ENCODE measurements around the gene MBD5. TPM values are rescaled to one million over a fixed set of nuclear protein-coding genes. Genes with fewer than 3 reads are reported as not detected.

Gene MBD5
- polyA plus RNA-seq, 1 donor (not counting 4 experiments of a cell fraction or from before 2014, with no cell fraction given): 20.1 TPM

- peaks cover 3% of the 10 kb centered on the region for H3K27me3 ChIP-seq (ENCODE audit: control insufficient read depth, extremely low read depth, insufficient read depth, low read length)
- H3K4me2 ChIP-seq (ENCODE audit: control insufficient read depth, extremely low read depth, insufficient read depth, low read depth, low read length): no peak overlapping the region
- H3K27ac ChIP-seq (ENCODE audit: control insufficient read depth, insufficient read depth, low read length): no peak overlapping the region
- H2AFZ ChIP-seq (ENCODE audit: control insufficient read depth, low read length): no peak overlapping the region
- no peaks in the 10 kb centered on the region for H3K9me3 ChIP-seq (ENCODE audit: control insufficient read depth, low read depth, low read length)
- FAIRE-seq: no peak
- dilution Hi-C loops (cut with MboI; ENCODE audit: extremely low pct_ligation_motif_present, low sequenced_read_pairs): no loop called here
- no peaks in the 10 kb centered on the region for H3K36me3 ChIP-seq (ENCODE audit: control insufficient read depth in 2 of 2, extremely low read depth in 1 of 2, insufficient read depth in 2 of 2, low read length in 2 of 2)
- H3K79me2 ChIP-seq (ENCODE audit: control insufficient read depth, insufficient read depth, low read length): no peaks in the 10 kb centered on the region
- DNase-seq (ENCODE audit: low read depth, low spot score): no peak
- no peak overlapping the region for H3K4me3 ChIP-seq (ENCODE audit: control insufficient read depth in 2 of 3, extremely low read depth in 1 of 3, insufficient read depth in 2 of 3, low read depth in 1 of 3, low read length in 3 of 3)
- H3K4me1 ChIP-seq (ENCODE audit: control insufficient read depth, extremely low read depth, insufficient read depth, low read length): no peaks in the 10 kb centered on the region
- H4K20me1 ChIP-seq (ENCODE audit: control insufficient read depth, extremely low read depth, insufficient read depth, low read length): no peaks in the 10 kb centered on the region
- no peaks in the 10 kb centered on the region for H3K9me1 ChIP-seq (ENCODE audit: control insufficient read depth, extremely low read depth, insufficient read depth, low read length)
- no peak overlapping the region for H3K9ac ChIP-seq (ENCODE audit: control insufficient read depth, extremely low read depth, insufficient read depth, low read length)
- no peak for TF ChIP-seq CTCF (optimal IDR thresholded peaks at IDR 0.05 in 1 of 3, IDR thresholded peaks at IDR 0.05 in 1 of 3, conservative IDR thresholded peaks at IDR 0.05 in 1 of 3; ENCODE audit: extremely low read depth in 1 of 3, insufficient read depth in 2 of 3, low read length in 3 of 3)
- TF ChIP-seq EZH2 (IDR thresholded peaks at IDR 0.05; ENCODE audit: low read length): no peak
Observed at GRCh38 chr2:148545390-148546256, 524.7 kb downstream of the MBD5 start.

- no peak overlapping the region for H3K4me2 ChIP-seq (ENCODE audit: control insufficient read depth, extremely low read depth, insufficient read depth, low read depth, low read length)
- no peaks in the 10 kb centered on the region for H3K9me1 ChIP-seq (ENCODE audit: control insufficient read depth, extremely low read depth, insufficient read depth, low read length)
- no peaks in the 10 kb centered on the region for H3K9me3 ChIP-seq (ENCODE audit: control insufficient read depth, low read depth, low read length)
- H3K9ac ChIP-seq (ENCODE audit: control insufficient read depth, extremely low read depth, insufficient read depth, low read length): no peak overlapping the region
- H3K27ac ChIP-seq (ENCODE audit: control insufficient read depth, insufficient read depth, low read length): no peak overlapping the region
- dilution Hi-C loops (cut with MboI; ENCODE audit: extremely low pct_ligation_motif_present, low sequenced_read_pairs): no loop called here
- no peaks in the 10 kb centered on the region for H3K36me3 ChIP-seq (ENCODE audit: control insufficient read depth in 2 of 2, extremely low read depth in 1 of 2, insufficient read depth in 2 of 2, low read length in 2 of 2)
- FAIRE-seq: no peak
- no peak for DNase-seq (ENCODE audit: low read depth, low spot score)
- peaks cover 3% of the 10 kb centered on the region for H3K27me3 ChIP-seq (ENCODE audit: control insufficient read depth, extremely low read depth, insufficient read depth, low read length)
- no peak overlapping the region for H2AFZ ChIP-seq (ENCODE audit: control insufficient read depth, low read length)
- H3K4me1 ChIP-seq (ENCODE audit: control insufficient read depth, extremely low read depth, insufficient read depth, low read length): no peaks in the 10 kb centered on the region
- H3K4me3 ChIP-seq (ENCODE audit: control insufficient read depth in 2 of 3, extremely low read depth in 1 of 3, insufficient read depth in 2 of 3, low read depth in 1 of 3, low read length in 3 of 3): no peak overlapping the region
- H4K20me1 ChIP-seq (ENCODE audit: control insufficient read depth, extremely low read depth, insufficient read depth, low read length): no peaks in the 10 kb centered on the region
- no peaks in the 10 kb centered on the region for H3K79me2 ChIP-seq (ENCODE audit: control insufficient read depth, insufficient read depth, low read length)
- TF ChIP-seq CTCF (optimal IDR thresholded peaks at IDR 0.05 in 1 of 3, IDR thresholded peaks at IDR 0.05 in 1 of 3, conservative IDR thresholded peaks at IDR 0.05 in 1 of 3; ENCODE audit: extremely low read depth in 1 of 3, insufficient read depth in 2 of 3, low read length in 3 of 3): no peak
- TF ChIP-seq EZH2 (IDR thresholded peaks at IDR 0.05; ENCODE audit: low read length): no peak
Observed at GRCh38 chr2:148546270-148546669, 525.4 kb downstream of the MBD5 start.
